GM12891 (cell line): ENCODE results near the gene GRIK4.

Experiments used
- DNase-seq: peaks from one replicate; pipeline ENCODE4 v3.0.0; 2011; ENCODE audit warnings: low spot score; ENCODE audit not compliant: insufficient read length
- FAIRE-seq: peaks from 2 replicates; lab custom pipeline; 2011; peaks lifted over from hg19 to GRCh38; lab: Jason Lieb, UNC
- PAX5 ChIP-seq: IDR thresholded peaks from 2 replicates; pipeline ENCODE4 v1.6.1; 2011; ENCODE audit warnings: low read length, moderate library complexity, mild to moderate bottlenecking; ENCODE audit not compliant: insufficient read depth, severe bottlenecking
- POLR2A ChIP-seq: IDR thresholded peaks from 2 replicates; pipeline ENCODE4 v1.6.1; 2011; ENCODE audit warnings: low read depth, low read length, control low read depth
- POLR2AphosphoS5 ChIP-seq: IDR thresholded peaks from 2 replicates; pipeline ENCODE4 v1.6.1; 2011; ENCODE audit warnings: low read depth, low read length, control low read depth
- POU2F2 ChIP-seq: IDR thresholded peaks from 2 replicates; pipeline ENCODE4 v1.6.1; 2011; ENCODE audit warnings: low read depth, mild to moderate bottlenecking, control low read depth, low read length, moderate library complexity
- SPI1 ChIP-seq: IDR thresholded peaks from 2 replicates; pipeline ENCODE4 v1.6.1; 2011; ENCODE audit warnings: low read depth, low read length, control low read depth
- TAF1 ChIP-seq: IDR thresholded peaks from 2 replicates; pipeline ENCODE4 v1.6.1; 2011; ENCODE audit warnings: low read depth, low read length, control low read depth

Gene GRIK4

GRCh38 chr11:120569861-120570260 is 58.3 kb downstream of the GRIK4 start:
- no peak for TF ChIP-seq PAX5
- no peak for TF ChIP-seq SPI1
- no peak for TF ChIP-seq POLR2A
- TF ChIP-seq POU2F2 = no peak
- TF ChIP-seq POLR2AphosphoS5 = no peak
- FAIRE-seq = no peak
- no peak for DNase-seq

GRCh38 chr11:120571476-120571875 is 59.9 kb downstream of the GRIK4 start:
- FAIRE-seq = no peak
- DNase-seq = no peak
- TF ChIP-seq POLR2AphosphoS5 (no peak), SPI1 (no peak), TAF1 (no peak), POU2F2 (no peak), PAX5 (no peak), POLR2A (no peak)

GRCh38 chr11:120573756-120574354 is 62.3 kb downstream of the GRIK4 start:
- FAIRE-seq (no peak), DNase-seq (no peak)
- TF ChIP-seq TAF1 (no peak), POU2F2 (no peak), POLR2A (no peak), PAX5 (no peak), SPI1 (no peak), POLR2AphosphoS5 (no peak)

- DNase-seq (no peak), FAIRE-seq (no peak)
- TF ChIP-seq PAX5 = no peak
- no peak for TF ChIP-seq SPI1
- no peak for TF ChIP-seq POLR2AphosphoS5
- no peak for TF ChIP-seq TAF1
- no peak for TF ChIP-seq POU2F2
- no peak for TF ChIP-seq POLR2A
These were observed 63.3 kb downstream of the GRIK4 start for GRCh38 chr11:120574876-120575275.

- FAIRE-seq (no peak), DNase-seq (no peak)
- TF ChIP-seq POLR2A (no peak), POU2F2 (no peak), TAF1 (no peak), SPI1 (no peak), PAX5 (no peak), POLR2AphosphoS5 (no peak)
These were observed 63.9 kb downstream of the GRIK4 start for GRCh38 chr11:120575461-120575860.

- DNase-seq (no peak), FAIRE-seq (no peak)
- TF ChIP-seq POLR2AphosphoS5 = no peak
- TF ChIP-seq SPI1 = no peak
- no peak for TF ChIP-seq POLR2A
- TF ChIP-seq PAX5 = no peak
- no peak for TF ChIP-seq TAF1
- TF ChIP-seq POU2F2 = no peak
These were observed 65.1 kb downstream of the GRIK4 start for GRCh38 chr11:120576606-120577005.

GRCh38 chr11:120577041-120577440 is 65.5 kb downstream of the GRIK4 start:
- FAIRE-seq (no peak), DNase-seq (no peak)
- TF ChIP-seq POLR2AphosphoS5 (no peak), TAF1 (no peak), POLR2A (no peak), PAX5 (no peak), SPI1 (no peak), POU2F2 (no peak)

GRCh38 chr11:120577624-120578363 is 66.2 kb downstream of the GRIK4 start:
- TF ChIP-seq POLR2A (no peak), TAF1 (no peak), POU2F2 (no peak), SPI1 (no peak), POLR2AphosphoS5 (no peak), PAX5 (no peak)
- FAIRE-seq (peak; percentile 59), DNase-seq (no peak)

- FAIRE-seq = peak; percentile 20
- TF ChIP-seq PAX5 = no peak
- no peak for TF ChIP-seq TAF1
- no peak for TF ChIP-seq SPI1
- no peak for TF ChIP-seq POLR2AphosphoS5
- no peak for TF ChIP-seq POU2F2
- no peak for TF ChIP-seq POLR2A
- no peak for DNase-seq
These were observed 67.1 kb downstream of the GRIK4 start for GRCh38 chr11:120578596-120579154.
